ENCODE measurements around the gene SGCE. TPM values are rescaled to one million over a fixed set of nuclear protein-coding genes. Genes with fewer than 3 reads are reported as not detected.

Gene SGCE
- total and polyA plus RNA-seq, 9 of the 15 experiments (the other 6 are each of a cell fraction or from before 2014, with no cell fraction given), result 0.09 to 0.46 (median 0.28) TPM; not detected in 5

GRCh38 chr7:94578614-94579013, 77.3 kb downstream of the SGCE start:
- Histone ChIP-seq H3K27ac (ENCODE audit: extremely low read depth, low read depth, low read length) (no peak overlapping the region), H2AFZ (ENCODE audit: low read depth, low read length) (no peak overlapping the region), H3K4me3 (no peak overlapping the region), H3K27me3 (ENCODE audit: control insufficient read depth in 2 of 2, insufficient read depth in 2 of 2, low read length in 2 of 2) (no peaks in the 10 kb centered on the region), H3K36me3 (ENCODE audit: control insufficient read depth, insufficient read depth, low read length) (no peaks in the 10 kb centered on the region), H3K79me2 (ENCODE audit: control insufficient read depth, insufficient read depth, low read length) (no peaks in the 10 kb centered on the region), H3K9ac (ENCODE audit: insufficient read depth in 1 of 2, low read depth in 2 of 2, low read length in 2 of 2) (no peak overlapping the region), H4K20me1 (replicated peaks; ENCODE audit: control insufficient read depth, insufficient read depth, low read length) (no peaks in the 10 kb centered on the region), H3K9me1 (ENCODE audit: control insufficient read depth, insufficient read depth, low read length) (no peaks in the 10 kb centered on the region), H3K4me2 (ENCODE audit: insufficient read depth, low read length) (no peak overlapping the region), H3K9me3 (replicated peaks; ENCODE audit: control insufficient read depth, insufficient read depth, low read depth, low read length) (no peaks in the 10 kb centered on the region), H3K4me1 (replicated peaks in 1 of 2; ENCODE audit: control insufficient read depth in 2 of 2, insufficient read depth in 2 of 2, low read length in 2 of 2) (no peaks in the 10 kb centered on the region)
- TF ChIP-seq NR1H2 (CRISPR knock-in tag; IDR thresholded peaks at IDR 0.05), result no peak
- no peak for TF ChIP-seq MCM5 (IDR thresholded peaks at IDR 0.05; ENCODE audit: low read depth)
- TF ChIP-seq BMI1 (IDR thresholded peaks at IDR 0.05; ENCODE audit: low read length), result no peak
- TF ChIP-seq ETV5 (CRISPR knock-in tag; IDR thresholded peaks at IDR 0.05; ENCODE audit: low read depth), result no peak
- TF ChIP-seq RB1 (IDR thresholded peaks at IDR 0.05; ENCODE audit: low read depth), result no peak
- no peak for TF ChIP-seq HES1 (IDR thresholded peaks at IDR 0.05; ENCODE audit: low read depth)
- TF ChIP-seq NFIC (IDR thresholded peaks at IDR 0.05), result no peak
- no peak for TF ChIP-seq MTA2 (IDR thresholded peaks at IDR 0.05; ENCODE audit: low read depth)
- TF ChIP-seq, protein P1, sequence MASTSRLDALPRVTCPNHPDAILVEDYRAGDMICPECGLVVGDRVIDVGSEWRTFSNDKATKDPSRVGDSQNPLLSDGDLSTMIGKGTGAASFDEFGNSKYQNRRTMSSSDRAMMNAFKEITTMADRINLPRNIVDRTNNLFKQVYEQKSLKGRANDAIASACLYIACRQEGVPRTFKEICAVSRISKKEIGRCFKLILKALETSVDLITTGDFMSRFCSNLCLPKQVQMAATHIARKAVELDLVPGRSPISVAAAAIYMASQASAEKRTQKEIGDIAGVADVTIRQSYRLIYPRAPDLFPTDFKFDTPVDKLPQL (IDR thresholded peaks at IDR 0.05; ENCODE audit: extremely low read depth, insufficient read length), result no peak
- TF ChIP-seq NUFIP1 (IDR thresholded peaks at IDR 0.05; ENCODE audit: partially characterized antibody), result no peak
- no peak for TF ChIP-seq ZNF143 (CRISPR knock-in tag; IDR thresholded peaks at IDR 0.05)
- TF ChIP-seq, protein P2, sequence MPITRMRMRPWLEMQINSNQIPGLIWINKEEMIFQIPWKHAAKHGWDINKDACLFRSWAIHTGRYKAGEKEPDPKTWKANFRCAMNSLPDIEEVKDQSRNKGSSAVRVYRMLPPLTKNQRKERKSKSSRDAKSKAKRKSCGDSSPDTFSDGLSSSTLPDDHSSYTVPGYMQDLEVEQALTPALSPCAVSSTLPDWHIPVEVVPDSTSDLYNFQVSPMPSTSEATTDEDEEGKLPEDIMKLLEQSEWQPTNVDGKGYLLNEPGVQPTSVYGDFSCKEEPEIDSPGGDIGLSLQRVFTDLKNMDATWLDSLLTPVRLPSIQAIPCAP (CRISPR knock-in tag; IDR thresholded peaks at IDR 0.05; ENCODE audit: borderline replicate concordance), result no peak
- no peak for TF ChIP-seq FIP1L1 (IDR thresholded peaks at IDR 0.05; ENCODE audit: low read depth, low read length, poor library complexity, severe bottlenecking)
- POLR2A ChIA-PET, result no interaction called here
- intact Hi-C loops (cut with micrococcal nuclease) (no loop called here), in situ Hi-C loops (cut with MboI) (no loop called here)
- no peak for DNase-seq (ENCODE audit: extremely low read depth in 1 of 4, low spot score in 3 of 4)
- no peak for ATAC-seq
- no TSS peak for BruUV-seq (replicated peaks)
- CTCF ChIA-PET (ENCODE audit: low intra/inter-chr PET ratio), result no interaction called here
- no peak for FAIRE-seq
